Right lobe of liver (tissue), 6 donors: ENCODE data around the gene GAREM1. TPM values are rescaled to one million over a fixed set of nuclear protein-coding genes. Genes with fewer than 3 reads are reported as not detected.
A peak's percentile ranks its signal among the peaks of the same experiment; 100 is the strongest.
"Not testable (repeated sequence)": the region's sequence is repeated elsewhere in the genome, so short reads cannot be mapped to it uniquely, and the experiment has no call there.

Source experiments
- ATAC-seq, 4 donors: fragments of 200-7000 bp; cut with Tn5 transposase; one replicate each; pipeline ENCODE4 v1.9.1; 2020; ENCODE audit warnings: mild to moderate bottlenecking in 4 of 4, moderate library complexity in 4 of 4
- DNase-seq, 3 donors: peaks; one replicate each; pipeline ENCODE4 v3.0.0-alpha.2; 2020
- H3K27ac ChIP-seq, 3 donors: fragments of 200-600 bp; one replicate each; pipeline ENCODE4 v1.8.0; 2022
- H3K27me3 ChIP-seq, 2 donors: fragments of 200-600 bp; one replicate each; pipeline ENCODE4 v1.8.0; 2022
- H3K36me3 ChIP-seq, 4 donors: fragments of 200-600 bp; sonication (generic) in 1 of 4; one replicate each; pipeline versions ENCODE4 v1.5.1 to v1.8.0; 2017 to 2022; ENCODE audit warnings: control low read depth in 1 of 4
- H3K4me1 ChIP-seq, 4 donors: fragments of 200-600 bp; sonication (generic) in 1 of 4; one replicate each; pipeline versions ENCODE4 v1.5.1 to v1.8.0; 2017 to 2022; ENCODE audit warnings: control low read depth in 1 of 4
- H3K4me3 ChIP-seq, 3 donors: fragments of 200-600 bp; one replicate each; pipeline ENCODE4 v1.8.0; 2022
- H3K9me3 ChIP-seq, 4 donors: fragments of 200-600 bp; sonication (generic) in 1 of 4; one replicate each; pipeline versions ENCODE4 v1.5.1 to v1.8.0; 2017 to 2022; ENCODE audit warnings: control low read depth in 1 of 4
- CTCF ChIP-seq, 4 donors: fragments of 200-600 bp in 3 of 4; fragments of 450-650 bp in 1 of 4; IDR thresholded peaks; one replicate each; pipeline versions ENCODE4 v1.5.1 to v1.8.0; 2016 to 2022; ENCODE audit warnings: antibody characterized with exemption in 4 of 4, mild to moderate bottlenecking in 2 of 4
- POLR2A ChIP-seq: fragments of 450-650 bp; IDR thresholded peaks from one replicate; pipeline ENCODE4 v1.6.1; 2017; ENCODE audit warnings: antibody characterized with exemption, mild to moderate bottlenecking
- WGBS: methylation state at CpG from one replicate; pipeline ENCODE4 v1.1.6; 2018; ENCODE audit warnings: low coverage, low lambda C conversion rate; ENCODE audit not compliant: insufficient coverage; ENCODE audit errors: missing lambda C conversion rate; 5-methylcytosine and 5-hydroxymethylcytosine counted together
- intact Hi-C, 2 donors: fragments of 100-400 bp; cut with DNase I; formaldehyde crosslinking; loops; one replicate each; pipeline versions ENCODE4 v1.11.2 to v1.14.1; 2022
- total RNA-seq, 6 experiments: library from RNA; depleted of rRNA in 2 of 6; stranded (reverse); fragments of >200 nt in 2 of 6; fragmentation: NEBNext Ultra II Directional in 3 of 6; extraction: Animal tissue kit (Norgen Biotek cat#: 25700) in 3 of 6; gene quantifications; one replicate each; pipeline versions ENCODE4 v1.1.0 to v1.2.4, GENCODE V29; 2016 to 2023
- donor health status: DM: no; HTN: yes; CAD: no.
- donor health status: DM: no; HTN: no; CAD: no.
- donor health status: DM: no; HTN: no; CAD: no.
- donor health status: DM: no; HTN: yes; CAD: no.
- donor health status: DM: no; HTN: yes; CAD: no.

Gene GAREM1
- total RNA-seq, 6 experiments from 2014 or later: 5.5 to 11.3 (median 6.6) TPM

GRCh38 chr18:32349728-32350395 is 120.8 kb downstream of the GAREM1 start:
- DNase-seq (peak in 2 of 3 donors; percentile 49 to 61), ATAC-seq (peak; percentile 39 to 90 (median 64))
- H3K9me3 ChIP-seq: no peaks in the 10 kb centered on the region
- WGBS: 28% methylated on average over 4 of the region's 4 CpGs
- peak overlapping the region; percentile 27 to 48 (median 37) for H3K27ac ChIP-seq
- no peaks in the 10 kb centered on the region for H3K4me1 ChIP-seq
- H3K36me3 ChIP-seq: no peaks in the 10 kb centered on the region
- no peaks in the 10 kb centered on the region for H3K27me3 ChIP-seq
- no peak overlapping the region for H3K4me3 ChIP-seq
- intact Hi-C loops: no loop called here
- TF ChIP-seq POLR2A (no peak), CTCF (IDR thresholded peaks at IDR 0.05) (no peak)

GRCh38 chr18:32346671-32347070 is 124.0 kb downstream of the GAREM1 start:
- Histone ChIP-seq H3K4me3 (no peak overlapping the region), H3K4me1 (peaks cover 0 to 8% (median 0%) of the 10 kb centered on the region in 4 donors), H3K27me3 (no peaks in the 10 kb centered on the region), H3K27ac (no peak overlapping the region), H3K9me3 (no peaks in the 10 kb centered on the region), H3K36me3 (no peaks in the 10 kb centered on the region)
- DNase-seq (no peak), ATAC-seq (peak in 2 of 4 donors; percentile 21 to 38)
- WGBS: 49% methylated on average over 4 of the region's 4 CpGs
- no peak for TF ChIP-seq CTCF (IDR thresholded peaks at IDR 0.05)
- TF ChIP-seq POLR2A: no peak
- intact Hi-C loops: no loop called here

- Histone ChIP-seq H3K27me3 (no peaks in the 10 kb centered on the region), H3K27ac (no peak overlapping the region), H3K9me3 (no peaks in the 10 kb centered on the region), H3K4me3 (no peak overlapping the region), H3K4me1 (peaks cover 0 to 8% (median 0%) of the 10 kb centered on the region in 4 donors), H3K36me3 (no peaks in the 10 kb centered on the region)
- intact Hi-C loops: no loop called here
- WGBS: 93% methylated on average over 3 of the region's 3 CpGs
- ATAC-seq (peak in 1 of 4 donors; percentile 19), DNase-seq (no peak)
- TF ChIP-seq POLR2A (no peak), CTCF (IDR thresholded peaks at IDR 0.05) (no peak)
Observed at GRCh38 chr18:32343634-32344033, 127.0 kb downstream of the GAREM1 start.

GRCh38 chr18:32341112-32341511 is 129.6 kb downstream of the GAREM1 start:
- H3K27ac ChIP-seq, H3K27me3 ChIP-seq, DNase-seq, H3K36me3 ChIP-seq, ATAC-seq, H3K4me1 ChIP-seq, H3K9me3 ChIP-seq, H3K4me3 ChIP-seq, intact Hi-C loops: not testable (repeated sequence)
- WGBS: 84% methylated on average over 2 of the region's 3 CpGs

GRCh38 chr18:32339045-32339444 is 131.6 kb downstream of the GAREM1 start:
- WGBS: 42% methylated on average over 2 of the region's 2 CpGs
- intact Hi-C loops: no loop called here
- DNase-seq (no peak), ATAC-seq (no peak)
- Histone ChIP-seq H3K36me3 (no peaks in the 10 kb centered on the region), H3K27me3 (no peaks in the 10 kb centered on the region), H3K4me3 (no peak overlapping the region), H3K9me3 (no peaks in the 10 kb centered on the region), H3K4me1 (peaks cover 0 to 5% (median 0%) of the 10 kb centered on the region in 4 donors), H3K27ac (no peak overlapping the region)
- TF ChIP-seq POLR2A (no peak), CTCF (IDR thresholded peaks at IDR 0.05) (no peak)
